ENCODE measurements around the gene SLCO4C1.

Gene SLCO4C1

DNA sequence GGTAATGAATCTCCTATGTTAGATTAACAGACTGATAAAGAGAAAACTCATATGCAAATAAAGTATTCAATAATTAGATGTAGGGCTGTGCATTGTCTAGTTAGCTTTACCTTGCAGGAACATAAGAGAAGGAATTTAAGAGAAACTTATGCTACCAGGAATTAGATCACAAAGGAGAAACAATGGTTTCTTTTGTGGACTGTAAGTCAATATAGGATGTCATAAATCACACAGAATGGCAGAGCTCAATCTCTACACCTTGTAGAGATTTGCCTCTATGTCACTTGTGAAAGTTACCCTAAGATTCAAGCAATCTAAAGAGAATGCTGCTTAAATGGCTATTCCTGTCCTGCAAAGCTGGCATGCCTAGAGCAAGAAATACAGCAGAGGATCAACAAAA is 26.0 kb downstream of the SLCO4C1 start:
- no peak overlapping the region for H3K9ac ChIP-seq (ENCODE audit: low read depth, low read length)
- no peaks in the 10 kb centered on the region for H3K79me2 ChIP-seq (ENCODE audit: insufficient read depth, low read length)
- no peak overlapping the region for H3K4me2 ChIP-seq (ENCODE audit: insufficient read depth, low read length)
- H3K27me3 ChIP-seq (ENCODE audit: insufficient read depth, low read length, poor library complexity), result no peaks in the 10 kb centered on the region
- no peak for ATAC-seq (ENCODE audit: insufficient read depth, low read depth)
- H4K20me1 ChIP-seq (ENCODE audit: insufficient read depth, low read length), result no peaks in the 10 kb centered on the region
- H3K4me1 ChIP-seq (ENCODE audit: insufficient read depth, low read length), result no peaks in the 10 kb centered on the region
- H3K9me3 ChIP-seq (ENCODE audit: insufficient read depth, low read length, severe bottlenecking), result no peaks in the 10 kb centered on the region
- TF ChIP-seq EZH2 (IDR thresholded peaks at IDR 0.05; ENCODE audit: borderline replicate concordance, low read depth, low read length, severe bottlenecking), result no peak
- TF ChIP-seq, protein P1, sequence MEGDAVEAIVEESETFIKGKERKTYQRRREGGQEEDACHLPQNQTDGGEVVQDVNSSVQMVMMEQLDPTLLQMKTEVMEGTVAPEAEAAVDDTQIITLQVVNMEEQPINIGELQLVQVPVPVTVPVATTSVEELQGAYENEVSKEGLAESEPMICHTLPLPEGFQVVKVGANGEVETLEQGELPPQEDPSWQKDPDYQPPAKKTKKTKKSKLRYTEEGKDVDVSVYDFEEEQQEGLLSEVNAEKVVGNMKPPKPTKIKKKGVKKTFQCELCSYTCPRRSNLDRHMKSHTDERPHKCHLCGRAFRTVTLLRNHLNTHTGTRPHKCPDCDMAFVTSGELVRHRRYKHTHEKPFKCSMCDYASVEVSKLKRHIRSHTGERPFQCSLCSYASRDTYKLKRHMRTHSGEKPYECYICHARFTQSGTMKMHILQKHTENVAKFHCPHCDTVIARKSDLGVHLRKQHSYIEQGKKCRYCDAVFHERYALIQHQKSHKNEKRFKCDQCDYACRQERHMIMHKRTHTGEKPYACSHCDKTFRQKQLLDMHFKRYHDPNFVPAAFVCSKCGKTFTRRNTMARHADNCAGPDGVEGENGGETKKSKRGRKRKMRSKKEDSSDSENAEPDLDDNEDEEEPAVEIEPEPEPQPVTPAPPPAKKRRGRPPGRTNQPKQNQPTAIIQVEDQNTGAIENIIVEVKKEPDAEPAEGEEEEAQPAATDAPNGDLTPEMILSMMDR (IDR thresholded peaks at IDR 0.05; ENCODE audit: borderline replicate concordance, extremely low read depth, low read length, poor library complexity, severe bottlenecking), result no peak
- H3K36me3 ChIP-seq (ENCODE audit: insufficient read depth, low read length), result no peaks in the 10 kb centered on the region
- no peak overlapping the region for H3K4me3 ChIP-seq (ENCODE audit: low read depth in 1 of 2, low read length in 2 of 2)
- H2AFZ ChIP-seq (ENCODE audit: low read depth, low read length), result no peak overlapping the region
- no peak for DNase-seq
- H3K27ac ChIP-seq (ENCODE audit: low read length), result no peak overlapping the region

DNA sequence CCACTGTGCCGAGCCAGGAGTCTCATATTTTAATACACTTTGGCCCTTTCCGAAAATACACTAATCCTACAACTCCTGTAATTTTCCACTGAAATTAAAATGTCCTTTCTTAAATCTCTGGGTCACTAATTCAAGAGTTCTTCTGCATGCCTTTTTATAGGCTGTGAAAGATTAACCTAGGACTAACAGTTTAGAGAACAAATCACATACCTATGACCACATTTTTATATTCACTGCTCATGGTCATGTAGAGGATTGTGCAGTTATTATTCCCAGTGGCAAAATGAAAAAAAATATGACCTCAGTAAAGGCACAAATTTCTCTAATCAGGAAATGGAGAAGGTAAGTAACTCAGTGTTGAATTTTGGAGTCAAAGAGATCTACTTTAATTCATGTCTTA is 33.4 kb downstream of the SLCO4C1 start:
- no peak overlapping the region for H3K4me3 ChIP-seq (ENCODE audit: low read depth in 1 of 2, low read length in 2 of 2)
- no peaks in the 10 kb centered on the region for H3K4me1 ChIP-seq (ENCODE audit: insufficient read depth, low read length)
- DNase-seq (no peak), ATAC-seq (ENCODE audit: insufficient read depth, low read depth) (no peak)
- no peaks in the 10 kb centered on the region for H3K27me3 ChIP-seq (ENCODE audit: insufficient read depth, low read length, poor library complexity)
- H3K9me3 ChIP-seq (ENCODE audit: insufficient read depth, low read length, severe bottlenecking), result no peaks in the 10 kb centered on the region
- H2AFZ ChIP-seq (ENCODE audit: low read depth, low read length), result no peak overlapping the region
- no peak overlapping the region for H3K27ac ChIP-seq (ENCODE audit: low read length)
- no peaks in the 10 kb centered on the region for H4K20me1 ChIP-seq (ENCODE audit: insufficient read depth, low read length)
- H3K9ac ChIP-seq (ENCODE audit: low read depth, low read length), result no peak overlapping the region
- no peaks in the 10 kb centered on the region for H3K79me2 ChIP-seq (ENCODE audit: insufficient read depth, low read length)
- H3K36me3 ChIP-seq (ENCODE audit: insufficient read depth, low read length), result no peaks in the 10 kb centered on the region
- H3K4me2 ChIP-seq (ENCODE audit: insufficient read depth, low read length), result no peak overlapping the region
- TF ChIP-seq, protein P1 (IDR thresholded peaks at IDR 0.05; ENCODE audit: borderline replicate concordance, extremely low read depth, low read length, poor library complexity, severe bottlenecking), result no peak
- TF ChIP-seq EZH2 (IDR thresholded peaks at IDR 0.05; ENCODE audit: borderline replicate concordance, low read depth, low read length, severe bottlenecking), result no peak

DNA sequence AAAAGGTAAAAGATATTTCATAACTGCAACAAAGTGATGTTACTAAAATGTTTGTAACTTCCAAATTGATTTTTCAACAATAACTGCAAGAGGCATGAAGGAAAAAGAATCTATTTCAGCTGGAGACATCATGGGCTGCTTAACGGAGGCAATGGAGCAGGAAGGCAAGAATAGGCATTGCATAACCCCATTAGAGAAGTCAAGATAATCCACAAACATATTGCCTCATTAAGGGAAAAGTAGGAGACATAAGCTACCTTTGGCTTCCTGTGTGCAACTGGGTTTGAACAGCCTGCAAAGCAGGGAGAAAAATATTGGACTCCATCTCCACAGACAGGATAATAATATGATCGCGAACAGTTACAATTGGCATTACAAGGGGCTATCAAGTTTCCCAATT is 46.7 kb downstream of the SLCO4C1 start:
- Histone ChIP-seq H3K9ac (ENCODE audit: low read depth, low read length) (no peak overlapping the region), H3K9me3 (ENCODE audit: insufficient read depth, low read length, severe bottlenecking) (no peaks in the 10 kb centered on the region), H3K27me3 (ENCODE audit: insufficient read depth, low read length, poor library complexity) (no peaks in the 10 kb centered on the region), H3K4me1 (ENCODE audit: insufficient read depth, low read length) (no peaks in the 10 kb centered on the region), H3K27ac (ENCODE audit: low read length) (no peak overlapping the region), H3K79me2 (ENCODE audit: insufficient read depth, low read length) (no peaks in the 10 kb centered on the region), H3K4me2 (ENCODE audit: insufficient read depth, low read length) (no peak overlapping the region), H4K20me1 (ENCODE audit: insufficient read depth, low read length) (no peaks in the 10 kb centered on the region), H3K4me3 (ENCODE audit: low read depth in 1 of 2, low read length in 2 of 2) (no peak overlapping the region), H3K36me3 (ENCODE audit: insufficient read depth, low read length) (no peaks in the 10 kb centered on the region), H2AFZ (ENCODE audit: low read depth, low read length) (no peak overlapping the region)
- no peak for ATAC-seq (ENCODE audit: insufficient read depth, low read depth)
- TF ChIP-seq EZH2 (IDR thresholded peaks at IDR 0.05; ENCODE audit: borderline replicate concordance, low read depth, low read length, severe bottlenecking), result no peak
- TF ChIP-seq, protein P1 (IDR thresholded peaks at IDR 0.05; ENCODE audit: borderline replicate concordance, extremely low read depth, low read length, poor library complexity, severe bottlenecking), result no peak
- no peak for DNase-seq

DNA sequence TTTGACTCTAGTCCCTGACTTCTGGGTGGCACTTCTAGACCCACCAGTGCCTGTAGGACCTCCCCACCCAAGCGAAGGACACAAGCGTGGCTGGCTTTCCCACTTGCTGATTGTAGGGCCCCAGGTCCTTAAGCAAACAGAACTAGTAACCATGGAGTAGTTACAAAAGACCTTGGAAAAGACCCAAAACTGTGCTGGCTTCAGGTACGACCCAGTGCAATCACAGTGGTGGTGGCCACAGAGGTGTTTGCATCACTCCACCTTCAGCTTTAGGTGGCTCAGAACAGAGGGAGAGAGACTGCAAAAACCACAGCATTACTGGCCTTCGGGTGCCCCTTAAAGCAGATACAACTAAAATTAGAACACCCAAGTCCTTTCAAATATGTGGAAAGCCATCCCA is 52.9 kb downstream of the SLCO4C1 start:
- H3K4me3 ChIP-seq (ENCODE audit: low read depth in 1 of 2, low read length in 2 of 2), result no peak overlapping the region
- H3K79me2 ChIP-seq (ENCODE audit: insufficient read depth, low read length), result no peaks in the 10 kb centered on the region
- no peaks in the 10 kb centered on the region for H3K9me3 ChIP-seq (ENCODE audit: insufficient read depth, low read length, severe bottlenecking)
- TF ChIP-seq EZH2 (IDR thresholded peaks at IDR 0.05; ENCODE audit: borderline replicate concordance, low read depth, low read length, severe bottlenecking), result no peak
- TF ChIP-seq, protein P1 (IDR thresholded peaks at IDR 0.05; ENCODE audit: borderline replicate concordance, extremely low read depth, low read length, poor library complexity, severe bottlenecking), result no peak
- ATAC-seq (ENCODE audit: insufficient read depth, low read depth) (no peak), DNase-seq (no peak)
- no peak overlapping the region for H3K4me2 ChIP-seq (ENCODE audit: insufficient read depth, low read length)
- no peak overlapping the region for H3K9ac ChIP-seq (ENCODE audit: low read depth, low read length)
- no peaks in the 10 kb centered on the region for H3K4me1 ChIP-seq (ENCODE audit: insufficient read depth, low read length)
- H3K36me3 ChIP-seq (ENCODE audit: insufficient read depth, low read length), result no peaks in the 10 kb centered on the region
- no peak overlapping the region for H3K27ac ChIP-seq (ENCODE audit: low read length)
- no peaks in the 10 kb centered on the region for H3K27me3 ChIP-seq (ENCODE audit: insufficient read depth, low read length, poor library complexity)
- no peaks in the 10 kb centered on the region for H4K20me1 ChIP-seq (ENCODE audit: insufficient read depth, low read length)
- no peak overlapping the region for H2AFZ ChIP-seq (ENCODE audit: low read depth, low read length)

Measured in DND-41 (cell line).